NCI-H1417 treated with DMSO at 0.1 percent for 48 hours (cell line): ENCODE results near the gene TTC21A.
"Not testable (repeated sequence)": the region's sequence is repeated elsewhere in the genome, so short reads cannot be mapped to it uniquely, and the experiment has no call there.

ENCODE experiments used
- DNase-seq: peaks from one replicate; lab custom pipeline; 2025; lab: John Stamatoyannopoulos, UW

TTC21A gene

DNA sequence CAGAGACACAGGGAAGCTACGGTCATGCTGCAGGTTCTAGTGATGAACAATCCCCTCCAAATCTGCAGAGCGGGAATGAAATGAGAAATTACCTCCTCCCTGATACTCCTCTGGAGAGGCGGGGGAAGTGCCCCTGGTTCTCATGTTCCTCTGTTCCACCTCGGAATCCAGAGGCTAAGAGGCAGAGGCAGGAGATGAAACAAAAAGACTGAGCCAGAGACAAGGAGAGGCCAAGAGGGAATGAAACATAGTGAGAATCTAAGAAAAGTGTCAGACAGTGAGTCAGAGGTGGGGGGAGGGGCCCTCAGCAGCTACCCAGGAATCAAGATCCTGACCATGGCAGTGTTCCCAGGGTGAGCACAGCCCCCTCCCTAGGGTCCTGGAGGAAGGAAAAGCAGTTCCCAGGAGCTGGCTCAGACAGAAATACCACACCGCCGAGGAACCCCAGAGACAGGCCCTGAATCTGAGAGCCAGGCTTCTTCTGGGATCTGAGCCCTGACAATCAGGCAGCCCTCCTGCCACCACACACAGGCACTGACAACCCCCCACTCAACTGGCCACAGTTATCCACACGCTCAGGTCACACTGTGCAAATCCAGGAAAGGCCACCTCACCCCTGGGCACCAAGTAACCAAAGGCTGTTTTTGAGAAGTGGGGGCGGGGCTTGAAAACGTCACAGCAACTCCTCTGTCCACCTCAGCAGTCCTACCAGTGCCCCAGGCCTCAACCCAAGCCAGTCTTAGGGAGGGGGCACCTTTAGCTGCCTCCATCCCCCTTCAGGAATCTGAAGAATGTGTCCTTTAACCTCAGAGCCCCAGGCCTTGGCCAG lies 43.5 kb downstream of the TTC21A start:
- no peak for DNase-seq

DNA sequence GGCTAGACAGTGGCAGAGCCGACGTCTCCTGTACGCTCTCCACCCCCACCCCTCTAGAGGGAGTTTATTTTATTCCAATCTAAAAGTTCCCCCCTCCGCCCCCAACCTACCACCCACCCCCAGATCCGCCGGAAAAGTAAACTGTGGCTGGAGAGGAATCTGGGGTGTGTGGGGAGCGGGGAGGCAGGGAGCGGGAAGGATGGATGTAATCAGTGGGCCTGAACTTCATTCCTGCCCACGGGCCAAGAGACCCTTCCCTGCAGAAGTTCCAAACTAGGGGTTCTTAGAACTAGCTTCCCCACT lies 46.4 kb downstream of the TTC21A start:
- DNase-seq = no peak

DNA sequence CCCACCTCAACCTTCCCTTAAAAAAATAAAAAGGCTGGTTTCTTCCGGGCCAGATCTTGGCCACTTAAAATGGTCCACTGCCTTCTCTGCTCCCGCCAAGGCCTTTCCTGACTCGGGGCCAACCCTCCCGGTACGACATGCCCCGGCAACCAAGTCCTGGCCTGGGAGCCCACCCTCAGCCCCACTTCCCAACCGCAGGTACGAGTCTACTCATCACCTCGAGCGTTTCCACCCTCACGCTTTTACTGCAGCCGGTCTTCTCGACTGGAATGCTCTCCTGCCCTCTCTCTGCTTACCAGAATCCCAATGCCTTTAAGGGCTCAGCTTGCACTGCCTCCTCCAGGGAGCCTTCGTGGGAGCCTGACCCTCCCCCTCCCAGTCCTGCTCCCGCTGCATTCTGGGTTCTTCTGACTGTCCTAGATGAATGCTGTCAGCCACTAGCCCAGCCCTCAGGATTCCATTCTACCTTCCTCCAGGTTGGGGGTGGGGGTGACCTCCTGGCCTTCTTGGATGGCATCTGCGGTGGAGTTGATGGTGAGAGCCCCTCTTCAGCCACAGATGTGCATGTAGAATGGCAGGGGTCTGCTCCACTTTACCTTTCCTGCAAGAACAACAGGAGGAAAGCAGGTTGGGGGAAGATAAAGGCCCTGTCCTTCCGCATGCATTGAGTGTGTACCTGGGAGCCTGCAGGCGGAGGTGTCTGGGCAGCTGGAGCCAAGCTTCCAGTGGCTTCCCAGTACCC lies 47.0 kb downstream of the TTC21A start:
- no peak for DNase-seq

DNA sequence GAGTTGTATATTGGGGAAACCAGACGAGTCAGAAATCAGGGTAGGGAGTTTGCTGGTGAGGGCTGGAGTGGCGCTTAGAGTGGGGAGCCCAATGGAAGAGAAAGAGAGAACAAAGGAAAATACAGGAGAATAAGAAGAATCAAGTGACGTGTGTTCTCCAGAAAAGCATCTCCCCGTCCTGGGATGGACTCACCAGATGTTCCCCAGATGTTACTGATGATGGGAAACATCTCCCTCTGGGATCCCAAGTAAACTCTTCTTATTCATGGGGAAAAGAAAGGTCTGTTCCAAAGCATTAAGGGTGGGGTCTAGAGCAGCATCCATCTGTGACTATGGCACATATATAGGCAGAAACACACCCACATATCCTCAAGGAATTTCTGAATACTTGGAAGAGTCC lies 48.9 kb downstream of the TTC21A start:
- DNase-seq = no peak

DNA sequence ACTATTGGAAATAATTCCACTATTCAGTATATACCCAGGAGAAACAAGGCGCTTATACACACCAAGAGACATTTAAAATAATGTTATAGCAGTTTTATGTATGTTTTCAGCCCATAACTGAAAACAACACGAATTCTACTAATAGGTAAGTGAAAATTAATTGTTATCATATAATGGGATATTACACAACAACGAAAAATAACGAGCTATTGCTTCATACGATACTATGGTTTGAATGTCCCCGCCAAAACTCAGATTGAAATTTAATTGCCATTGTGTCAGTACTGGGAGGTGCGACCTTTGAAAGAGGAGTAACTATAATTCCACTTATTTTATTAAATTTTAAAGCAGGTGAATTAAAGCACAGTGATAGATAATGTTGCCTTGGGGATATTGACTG lies 49.9 kb downstream of the TTC21A start:
- DNase-seq = no peak

DNA sequence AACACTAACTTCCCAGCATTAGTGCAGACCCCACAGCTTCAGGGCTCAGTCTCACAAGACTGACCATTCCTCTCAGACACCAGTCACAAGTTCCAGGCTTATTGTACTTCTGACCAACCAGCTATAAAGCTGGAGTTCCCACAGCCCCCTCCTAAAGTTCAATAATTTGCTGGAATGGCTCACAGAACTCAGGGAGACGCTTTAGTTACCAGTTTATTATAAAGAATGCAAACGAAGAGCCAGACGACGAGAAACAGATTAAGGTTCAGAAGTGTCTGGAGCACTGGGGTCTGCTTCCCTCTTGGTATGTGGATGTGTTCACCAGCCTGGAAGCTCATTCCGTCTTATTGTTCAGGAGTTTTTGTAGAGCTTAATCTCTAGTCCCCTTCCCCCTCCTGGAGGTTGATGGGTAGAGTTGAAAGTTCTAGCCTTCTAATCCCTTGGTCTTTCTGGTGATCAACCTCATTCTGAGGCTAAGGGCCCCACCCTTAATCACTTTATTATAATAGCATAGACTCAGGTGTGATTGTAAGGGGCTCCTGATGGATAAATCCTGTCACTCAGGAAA lies 50.8 kb downstream of the TTC21A start:
- DNase-seq = no peak

DNA sequence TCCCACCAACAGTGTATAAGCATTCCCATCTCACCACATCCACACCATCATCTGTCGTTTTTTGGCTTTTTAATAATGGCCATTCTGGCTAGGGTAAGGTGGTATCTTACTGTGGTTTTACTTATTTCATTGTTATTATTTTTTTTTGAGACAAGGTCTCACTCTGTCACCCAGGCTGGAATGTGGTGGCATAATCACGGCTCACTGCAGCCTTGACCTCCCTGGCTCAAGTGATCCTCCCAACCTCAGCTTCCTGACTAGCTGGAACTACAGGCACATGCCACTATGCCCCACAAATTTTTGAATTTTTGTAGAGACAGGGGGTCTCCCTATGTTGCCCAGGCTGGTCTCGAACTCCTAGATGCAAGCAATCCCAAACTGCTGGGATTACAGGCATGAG lies 56.9 kb downstream of the TTC21A start:
- no peak for DNase-seq

DNA sequence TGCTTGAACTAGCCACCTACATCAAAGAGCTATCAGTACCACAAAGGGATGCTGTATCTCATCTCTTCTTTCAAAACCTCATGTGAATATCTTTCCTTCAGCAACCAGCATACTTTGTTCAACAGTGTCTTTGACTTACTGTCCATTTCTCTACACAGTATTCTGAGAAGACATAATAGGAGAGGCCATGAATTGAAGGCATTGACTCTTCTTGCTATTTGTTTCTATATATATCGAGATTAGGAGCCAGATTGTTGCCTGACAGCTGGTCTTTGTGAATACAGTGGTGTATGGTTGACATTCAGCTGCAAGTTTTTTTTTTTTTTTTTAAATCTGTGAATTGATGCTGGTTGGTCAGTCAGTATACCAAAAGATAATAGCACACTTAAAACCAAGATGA lies 58.0 kb downstream of the TTC21A start:
- DNase-seq = no peak

DNA sequence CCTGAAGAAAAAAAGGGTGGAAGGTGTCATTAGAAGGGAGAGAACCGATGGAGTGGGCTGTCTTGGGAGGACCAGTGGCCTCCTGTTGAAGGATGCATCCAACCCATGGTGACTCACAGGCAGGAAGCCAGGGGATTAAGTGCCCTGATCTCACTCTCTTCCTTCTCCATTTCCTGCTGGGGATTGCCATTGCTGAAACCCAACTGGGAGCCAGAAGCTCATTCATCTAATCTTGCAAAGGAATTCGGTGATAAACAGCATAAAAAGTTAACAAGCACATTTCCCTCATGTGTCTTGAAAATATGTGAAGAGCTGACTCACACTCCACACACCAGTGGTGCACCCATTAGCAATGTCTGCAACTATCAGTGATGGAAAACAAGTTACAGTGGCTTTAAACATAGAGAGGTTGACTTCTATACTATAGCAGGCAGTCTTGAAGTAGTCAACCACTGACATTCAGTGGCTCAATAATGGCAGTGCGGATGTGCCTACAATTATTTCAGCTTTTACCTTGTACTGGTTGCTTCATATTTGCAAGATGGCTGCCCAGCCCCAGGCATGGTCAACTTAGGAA lies 58.7 kb downstream of the TTC21A start:
- no peak for DNase-seq

DNA sequence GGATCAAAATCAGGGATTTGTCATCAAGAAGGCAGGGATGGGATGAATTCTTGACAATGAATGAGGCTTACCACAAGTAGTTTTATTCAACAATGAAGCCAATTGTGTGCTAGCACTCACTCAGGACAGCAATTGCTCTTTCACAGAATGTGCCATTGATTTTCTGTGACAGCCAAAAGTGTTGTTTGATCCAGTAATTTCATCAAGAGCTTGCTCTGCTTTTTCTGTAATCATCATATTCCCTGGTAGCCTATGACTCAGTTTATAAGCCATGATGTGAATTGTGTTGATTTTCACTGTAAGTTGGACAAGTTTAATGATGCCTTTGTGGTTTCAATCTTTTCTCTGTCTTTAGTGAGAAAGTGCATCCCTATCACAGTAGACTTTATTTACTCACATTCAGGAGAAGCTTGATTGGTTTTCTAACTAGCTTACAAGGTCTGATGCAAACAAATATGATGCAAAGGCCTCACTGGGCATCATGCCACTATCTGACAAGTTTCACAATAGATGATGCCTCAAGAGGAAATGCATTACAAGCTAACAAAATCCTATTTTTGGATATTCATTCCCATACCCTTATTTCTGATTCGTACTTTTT lies 59.6 kb downstream of the TTC21A start:
- no peak for DNase-seq

DNA sequence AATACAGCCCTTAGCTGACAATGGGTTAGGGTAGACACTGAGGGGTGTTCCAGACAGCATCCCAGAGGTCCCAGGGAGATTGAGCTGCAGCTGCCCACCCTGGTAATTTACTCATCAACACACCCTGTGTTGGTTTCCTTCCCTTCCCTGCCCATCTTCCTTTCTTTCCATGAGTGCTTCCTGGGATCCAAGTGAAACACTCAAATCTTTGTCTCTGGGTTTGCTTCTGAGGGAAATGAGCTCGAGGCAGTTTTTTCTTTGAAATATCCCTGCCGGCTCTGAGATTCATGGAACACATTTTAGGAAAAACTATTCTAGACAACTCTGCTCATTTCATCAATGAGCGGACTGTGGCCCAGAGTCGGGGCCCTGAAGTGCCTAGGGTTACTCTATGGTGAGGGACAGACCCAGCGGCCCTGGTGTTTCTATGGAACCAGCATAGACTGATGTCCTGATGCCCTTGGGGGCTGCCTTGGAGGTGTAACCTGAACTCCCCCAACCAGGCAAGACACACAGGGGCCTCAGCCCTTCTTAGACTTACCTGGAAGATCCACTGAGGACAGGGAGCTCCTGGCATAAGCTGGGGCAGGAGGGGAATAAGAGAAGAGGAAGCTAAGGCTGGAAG lies 60.8 kb downstream of the TTC21A start:
- no peak for DNase-seq

DNA sequence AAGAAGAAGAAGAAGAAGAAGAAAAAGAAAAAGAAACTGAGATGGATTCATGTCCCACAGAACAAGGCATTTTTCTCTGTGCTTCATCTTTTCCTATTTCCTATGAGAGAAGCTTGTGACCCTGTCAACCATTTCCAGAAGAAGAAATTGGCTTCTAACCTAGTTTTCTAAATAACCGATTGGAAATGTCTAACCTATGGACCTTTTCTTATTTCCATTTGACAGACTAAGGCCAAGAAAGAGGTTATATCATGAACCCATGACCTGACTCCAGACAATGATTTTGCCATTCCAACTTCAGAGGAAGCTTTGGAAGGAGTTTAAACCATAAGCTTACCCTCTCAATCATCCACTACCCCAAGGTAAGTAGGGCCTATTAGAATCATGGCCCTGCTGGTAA lies 62.2 kb downstream of the TTC21A start:
- no peak for DNase-seq

DNA sequence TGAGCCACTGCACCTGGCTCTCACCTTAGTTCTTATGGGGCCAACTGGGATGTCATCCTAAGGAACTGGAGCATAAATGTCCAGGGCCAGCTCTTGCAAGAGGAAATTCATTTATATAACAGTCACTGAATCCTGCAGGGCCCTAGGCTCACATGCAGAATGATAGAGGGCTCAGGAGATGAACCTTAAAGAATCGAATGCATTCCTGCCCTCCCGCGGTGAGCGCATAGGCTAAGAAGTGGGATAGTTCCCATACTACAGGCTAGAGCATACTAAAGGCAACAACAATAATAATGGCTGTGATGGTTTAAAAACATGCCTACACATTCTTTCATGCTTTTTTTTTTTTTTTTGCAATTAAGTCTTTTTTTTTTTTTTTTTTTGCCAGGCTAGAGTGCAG lies 63.0 kb downstream of the TTC21A start:
- DNase-seq = no peak

DNA sequence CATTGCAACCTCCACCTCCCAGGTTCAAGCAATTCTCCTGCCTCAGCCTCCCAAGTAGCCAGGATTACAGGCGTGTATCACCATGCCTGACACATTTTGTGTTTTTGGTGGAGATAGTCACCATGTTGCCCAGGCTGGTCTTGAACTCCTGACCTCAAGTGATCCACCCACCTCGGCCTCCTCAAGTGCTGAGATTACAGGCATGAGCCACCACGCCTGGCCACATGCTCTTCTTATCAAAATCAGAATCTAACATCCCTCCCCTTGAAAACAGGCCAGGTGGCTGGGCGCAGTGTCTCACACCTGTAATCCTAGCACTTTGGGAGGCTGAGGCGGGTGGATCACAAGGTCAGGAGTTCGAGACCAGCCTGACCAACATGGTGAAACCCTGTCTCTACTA lies 63.4 kb downstream of the TTC21A start:
- DNase-seq = not testable (repeated sequence)

DNA sequence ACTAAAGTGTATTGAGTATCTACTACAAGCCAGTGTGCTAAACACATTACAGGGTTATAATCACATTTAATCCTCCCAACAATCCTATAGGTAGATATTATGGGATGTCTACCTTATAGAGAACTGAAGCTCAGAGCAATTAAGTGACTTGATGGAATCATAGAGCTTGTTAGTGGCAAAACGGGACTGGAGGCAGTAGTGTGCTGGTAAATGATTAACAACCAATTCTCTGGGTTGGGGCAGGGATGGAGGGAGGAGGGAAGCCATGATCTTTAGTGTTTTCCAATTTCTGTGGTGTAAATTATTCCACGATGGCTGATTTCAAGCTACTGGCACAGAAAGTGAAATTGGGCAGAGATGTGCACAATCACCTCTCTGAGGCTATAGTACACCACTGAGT lies 64.4 kb downstream of the TTC21A start:
- DNase-seq = no peak

DNA sequence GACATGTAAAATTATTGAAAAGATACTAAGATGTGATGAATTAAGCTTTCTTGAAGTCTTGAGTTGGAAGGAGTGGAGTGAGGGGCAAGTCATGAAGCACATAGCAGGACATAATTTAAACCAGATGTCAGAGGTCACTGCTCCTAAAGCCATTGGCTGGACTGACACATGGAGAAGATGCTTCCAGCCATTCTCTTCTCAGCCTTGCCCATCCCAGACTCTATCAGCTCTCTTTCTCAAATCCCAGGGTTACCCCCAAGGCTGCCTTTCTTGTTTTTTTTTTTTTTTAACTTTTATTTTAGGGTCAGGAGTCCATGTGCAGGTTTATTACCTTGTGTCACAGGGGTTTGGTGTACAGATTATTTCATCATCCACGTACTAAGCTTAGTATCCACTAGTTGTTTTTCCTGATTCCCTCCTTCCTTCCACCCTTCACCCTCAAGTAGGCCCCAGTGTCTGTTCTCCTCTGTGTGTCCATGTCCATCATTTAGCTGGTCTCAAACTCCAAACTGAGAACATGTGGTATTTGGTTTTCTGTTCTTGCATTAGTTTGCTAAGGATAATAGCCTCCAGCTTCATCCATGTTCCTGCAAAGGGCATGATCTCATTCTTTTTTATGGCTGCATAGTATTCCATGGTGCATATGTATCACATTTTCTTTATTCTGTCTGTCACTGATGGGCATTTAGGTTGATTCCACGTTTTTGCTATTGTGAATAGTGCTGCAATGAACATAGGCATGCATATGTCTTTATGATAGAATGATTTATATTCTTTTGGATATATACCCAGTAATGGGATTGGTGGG lies 66.0 kb downstream of the TTC21A start:
- no peak for DNase-seq

DNA sequence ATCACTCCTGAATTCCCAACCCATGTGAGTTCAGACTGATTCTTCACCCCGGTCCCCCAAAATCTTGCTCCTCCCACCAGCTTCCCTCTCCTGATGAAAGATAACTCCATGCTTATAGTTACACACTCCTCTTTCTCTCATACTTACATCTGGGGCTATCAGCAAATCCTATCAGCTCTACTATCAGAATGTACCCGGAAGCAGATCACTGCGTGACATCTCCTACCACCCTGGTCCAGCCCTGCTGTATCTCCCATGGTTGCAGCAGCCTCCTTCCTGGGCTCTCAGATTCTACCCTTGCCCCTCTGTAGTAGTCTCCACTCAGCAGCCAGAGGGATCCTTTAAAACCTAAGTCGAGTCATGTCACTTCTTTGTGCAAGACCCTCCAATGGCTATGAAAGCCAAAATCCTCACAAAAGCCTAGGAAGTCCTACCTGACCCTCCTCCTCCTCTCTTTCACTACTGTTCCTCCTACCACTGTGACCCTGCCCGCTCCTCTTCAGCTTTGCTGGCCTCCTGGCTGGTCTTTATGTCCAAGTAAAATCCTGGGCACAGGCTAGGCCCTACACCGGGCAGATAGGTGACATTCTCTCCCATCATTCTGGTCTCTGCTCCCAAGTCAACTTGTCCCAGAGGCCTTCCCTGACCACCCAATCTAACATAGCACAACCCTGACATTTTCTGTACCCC lies 68.7 kb downstream of the TTC21A start:
- no peak for DNase-seq

DNA sequence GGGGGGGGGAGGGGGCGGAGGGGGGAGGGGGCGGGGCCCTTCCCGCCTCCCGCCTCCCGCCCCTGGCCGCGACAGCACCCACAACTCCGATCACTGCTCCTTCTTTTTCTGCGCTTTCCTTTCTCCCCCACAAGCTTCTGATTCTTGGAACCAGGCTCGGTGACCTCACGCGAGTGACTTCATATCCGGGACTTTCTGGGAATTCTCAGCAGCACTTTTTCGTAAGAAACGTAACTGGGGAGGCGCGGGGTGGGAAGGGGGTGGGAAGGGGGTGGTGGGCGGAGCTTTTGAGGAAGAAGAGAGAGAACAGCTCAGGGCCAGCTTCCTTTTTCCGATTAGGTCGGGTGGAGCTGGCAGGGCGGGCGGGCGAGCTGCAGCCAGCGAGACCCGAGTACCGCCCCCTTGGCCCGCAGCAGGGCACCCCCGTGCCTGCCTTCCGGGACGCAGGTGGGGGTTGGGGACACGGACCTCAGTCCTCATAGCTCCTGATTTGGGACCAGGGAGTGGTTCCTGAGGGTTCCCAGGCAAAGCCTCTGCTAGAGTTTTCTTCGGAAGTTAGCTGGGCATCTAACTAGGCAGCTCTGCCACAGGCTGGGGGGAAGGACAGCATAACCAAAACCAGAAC lies 70.3 kb downstream of the TTC21A start:
- no peak for DNase-seq

DNA sequence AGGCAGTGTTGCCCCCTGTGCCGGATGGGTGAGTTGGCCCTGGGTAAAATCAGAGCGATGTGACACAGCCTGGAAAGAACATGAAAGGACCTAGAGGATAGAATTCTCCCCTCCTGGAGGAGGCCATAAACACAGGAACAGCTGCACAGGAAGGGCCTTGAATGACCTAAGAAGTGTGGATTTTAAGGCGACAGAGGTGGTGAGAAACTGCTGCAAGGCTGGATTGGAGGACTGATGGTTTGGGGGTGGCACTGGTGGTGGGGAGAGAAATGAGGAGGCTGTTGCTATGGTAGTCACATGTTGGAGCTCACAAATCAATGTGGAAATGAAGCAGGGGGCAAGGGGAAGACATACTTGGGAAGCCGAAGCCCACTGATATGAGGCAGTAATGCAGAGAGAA lies 71.1 kb downstream of the TTC21A start:
- no peak for DNase-seq

DNA sequence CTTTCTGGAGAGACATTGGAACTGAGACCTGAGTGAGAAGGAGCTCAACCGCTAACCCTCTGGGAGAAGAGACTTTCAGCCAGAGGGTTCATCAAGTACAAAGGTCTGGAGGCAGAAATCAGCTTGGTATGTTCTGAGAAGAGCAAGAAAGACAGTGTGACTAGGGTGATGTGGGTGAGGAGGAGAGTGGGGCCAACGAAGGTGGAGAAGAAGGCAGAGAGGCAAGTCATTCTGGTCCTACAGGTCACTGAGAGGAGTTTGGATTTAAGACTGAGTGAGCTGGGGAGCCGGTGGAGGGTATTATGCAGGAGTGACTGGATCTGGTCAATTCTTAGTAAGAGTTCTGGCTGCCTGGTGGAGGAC lies 72.7 kb downstream of the TTC21A start:
- DNase-seq = no peak
